IMR-90 (cell line): ENCODE measurements around the gene RALGPS2. TPM values are rescaled to one million over a fixed set of nuclear protein-coding genes. Genes with fewer than 3 reads are reported as not detected.
A peak's percentile ranks its signal among the peaks of the same experiment; 100 is the strongest.

ENCODE experiments used
- ATAC-seq: fragments of 200-7000 bp; cut with Tn5 transposase; 2 replicates; pipeline ENCODE4 v1.9.1; 2020; ENCODE audit warnings: low read depth, mild to moderate bottlenecking, moderate library complexity
- BruUV-seq: library from RNA; stranded (reverse); fragments of 400-500 nt; replicated peaks from 2 replicates; lab custom pipeline; 2021; lab: Mats Ljungman, UMichigan
- CTCF ChIA-PET: fragments of 300-600 bp; formaldehyde crosslinking; extraction: SDS; loops from one replicate; lab custom pipeline; 2021; ENCODE audit warnings: antibody characterized with exemption; lab: Yijun Ruan, JAX
- POLR2A ChIA-PET: fragments of 300-600 bp; sonication (Branson Sonifier 250); formaldehyde crosslinking; loops from one replicate; lab custom pipeline; 2022; ENCODE audit warnings: antibody characterized with exemption; ENCODE audit not compliant: unreplicated experiment; lab: Charles Lee
- DNase-seq: peaks from one replicate; pipeline ENCODE4 v3.0.0; 2013
- H2AFZ ChIP-seq: replicated peaks from 2 replicates; pipeline ENCODE3; 2013; ENCODE audit warnings: low read length, mild to moderate bottlenecking; ENCODE audit not compliant: poor library complexity
- H2AK5ac ChIP-seq: 2 replicates; pipeline ENCODE4 v1.6.1; 2013; ENCODE audit warnings: low read depth, low read length, inconsistent platforms
- H2AK9ac ChIP-seq: replicated peaks from 2 replicates; pipeline ENCODE3; 2013; ENCODE audit warnings: mild to moderate bottlenecking, low read depth, low read length, moderate library complexity; ENCODE audit not compliant: poor library complexity
- H2BK120ac ChIP-seq: 2 replicates; pipeline ENCODE4 v1.6.1; 2013; ENCODE audit warnings: low read depth, low read length, inconsistent platforms
- H2BK15ac ChIP-seq: 3 replicates; pipeline ENCODE4 v1.6.1; 2013; ENCODE audit warnings: low read depth, low read length, inconsistent platforms
- H2BK20ac ChIP-seq: 2 replicates; pipeline ENCODE4 v1.6.1; 2013; ENCODE audit warnings: low read depth, mild to moderate bottlenecking, inconsistent platforms, low read length, moderate library complexity
- H2BK5ac ChIP-seq: 2 replicates; pipeline ENCODE4 v1.6.1; 2013; ENCODE audit warnings: mild to moderate bottlenecking, low read depth, low read length, inconsistent platforms; ENCODE audit not compliant: poor library complexity, severe bottlenecking
- H3K14ac ChIP-seq: replicated peaks from 2 replicates; pipeline ENCODE4 v1.6.1; 2013; ENCODE audit warnings: low read depth, low read length, inconsistent platforms
- H3K18ac ChIP-seq: 2 replicates; pipeline ENCODE4 v1.6.1; 2013; ENCODE audit warnings: low read depth, low read length, control low read depth
- H3K23ac ChIP-seq: 2 replicates; pipeline ENCODE4 v1.6.1; 2013; ENCODE audit warnings: low read depth, low read length, inconsistent platforms
- H3K27ac ChIP-seq: 2 replicates; pipeline ENCODE4 v1.5.1; 2013; ENCODE audit warnings: mild to moderate bottlenecking, control low read depth, low read length; ENCODE audit not compliant: insufficient read depth
- H3K27me3 ChIP-seq: 2 replicates; pipeline ENCODE4 v1.6.1; 2013; ENCODE audit warnings: low read length; ENCODE audit not compliant: control insufficient read depth, insufficient read depth
- H3K36me3 ChIP-seq: 2 replicates; pipeline ENCODE4 v1.6.1; 2013; ENCODE audit warnings: low read length, mixed read lengths; ENCODE audit not compliant: control insufficient read depth, insufficient read depth
- H3K4ac ChIP-seq: 2 replicates; pipeline ENCODE4 v1.6.1; 2013; ENCODE audit warnings: low read depth, low read length, inconsistent platforms
- H3K4me1 ChIP-seq: 2 replicates; pipeline ENCODE4 v1.6.1; 2013; ENCODE audit warnings: low read length, mixed read lengths; ENCODE audit not compliant: control insufficient read depth, insufficient read depth
- H3K4me2 ChIP-seq: 2 replicates; pipeline ENCODE4 v1.6.1; 2013; ENCODE audit warnings: low read depth, mild to moderate bottlenecking, control low read depth, low read length, moderate library complexity
- H3K4me3 ChIP-seq: 2 replicates; pipeline ENCODE4 v1.5.1; 2013; ENCODE audit warnings: low read depth, mild to moderate bottlenecking, control low read depth, low read length, moderate library complexity; ENCODE audit not compliant: insufficient read depth
- H3K56ac ChIP-seq: 2 replicates; pipeline ENCODE4 v1.6.1; 2013; ENCODE audit warnings: low read length, inconsistent platforms; ENCODE audit not compliant: insufficient read depth; ENCODE audit errors: extremely low read depth
- H3K79me1 ChIP-seq, 2 experiments: 2 replicates each; pipeline ENCODE4 v1.6.1; 2013; ENCODE audit warnings: low read length in 2 of 2, inconsistent platforms in 1 of 2, low read depth in 1 of 2
- H3K9ac ChIP-seq: 2 replicates; pipeline ENCODE4 v1.6.1; 2013; ENCODE audit warnings: low read depth, low read length, control low read depth
- H3K9me1 ChIP-seq: 2 replicates; pipeline ENCODE4 v1.6.1; 2013; ENCODE audit warnings: low read length, inconsistent platforms; ENCODE audit not compliant: insufficient read depth
- H3K9me3 ChIP-seq: 2 replicates; pipeline ENCODE4 v1.6.1; 2013; ENCODE audit warnings: low read length; ENCODE audit not compliant: control insufficient read depth, insufficient read depth
- H4K20me1 ChIP-seq: 2 replicates; pipeline ENCODE4 v1.6.1; 2013; ENCODE audit warnings: low read length, inconsistent platforms; ENCODE audit not compliant: insufficient read depth
- H4K5ac ChIP-seq: 2 replicates; pipeline ENCODE4 v1.6.1; 2013; ENCODE audit warnings: mild to moderate bottlenecking, low read depth, low read length, control low read depth
- H4K8ac ChIP-seq, 2 experiments: 2 replicates each; pipeline ENCODE4 v1.6.1; 2013; ENCODE audit warnings: low read depth in 2 of 2, low read length in 2 of 2, control low read depth in 1 of 2, inconsistent platforms in 1 of 2
- H4K91ac ChIP-seq: 2 replicates; pipeline ENCODE4 v1.6.1; 2013; ENCODE audit warnings: low read depth, low read length, inconsistent platforms; ENCODE audit not compliant: insufficient read depth
- CEBPB ChIP-seq: IDR thresholded peaks from 2 replicates; pipeline ENCODE4 v1.6.1; 2012; ENCODE audit warnings: low read depth, low read length, improper control_type of control experiment
- CHD1 ChIP-seq: IDR thresholded peaks from 2 replicates; pipeline ENCODE4 v1.6.1; 2012; ENCODE audit warnings: low read depth, low read length, improper control_type of control experiment
- WGBS, 2 experiments: methylation state at CpG; one replicate each; pipeline versions ENCODE4 v1.1.5 to v1.1.7; 2013; ENCODE audit warnings: missing lambda C conversion rate in 2 of 2; ENCODE audit not compliant: insufficient read length in 1 of 2; ENCODE audit errors: extremely low coverage in 2 of 2; 5-methylcytosine and 5-hydroxymethylcytosine counted together
- dilution Hi-C: fragments of 300-500 bp; cut with HindIII; formaldehyde crosslinking; loops from one replicate; pipeline ENCODE4 v1.14.3; 2018; ENCODE audit warnings: low sequenced_read_pairs; ENCODE audit not compliant: unreplicated experiment
- in situ Hi-C: fragments of 300-500 bp; cut with MboI; formaldehyde crosslinking; loops from 3 replicates; pipeline ENCODE4 v1.14.3; 2019; ENCODE audit warnings: low sequenced_read_pairs, inconsistent platforms, mixed read lengths
- intact Hi-C: fragments of 100-400 bp; cut with micrococcal nuclease; formaldehyde crosslinking; loops from 2 replicates; pipeline ENCODE4 v1.10.0; 2022
- polyA plus RNA-seq, 3 experiments: library from polyadenylated mRNA; depleted of rRNA; stranded (reverse); fragments of >200 nt; gene quantifications; 2 replicates each; pipeline ENCODE4 v1.2.3, GENCODE V29; 2012; ENCODE audit warnings: low replicate concordance in 1 of 3
- total RNA-seq: library from RNA; depleted of rRNA; stranded (reverse); fragments of >200 nt; gene quantifications from 2 replicates; pipeline ENCODE4 v1.2.3, GENCODE V29; 2012

Gene RALGPS2
- total and polyA plus RNA-seq, 2 of the 4 experiments (the other 2 are of a cell fraction), result 13.8 to 148 TPM

DNA sequence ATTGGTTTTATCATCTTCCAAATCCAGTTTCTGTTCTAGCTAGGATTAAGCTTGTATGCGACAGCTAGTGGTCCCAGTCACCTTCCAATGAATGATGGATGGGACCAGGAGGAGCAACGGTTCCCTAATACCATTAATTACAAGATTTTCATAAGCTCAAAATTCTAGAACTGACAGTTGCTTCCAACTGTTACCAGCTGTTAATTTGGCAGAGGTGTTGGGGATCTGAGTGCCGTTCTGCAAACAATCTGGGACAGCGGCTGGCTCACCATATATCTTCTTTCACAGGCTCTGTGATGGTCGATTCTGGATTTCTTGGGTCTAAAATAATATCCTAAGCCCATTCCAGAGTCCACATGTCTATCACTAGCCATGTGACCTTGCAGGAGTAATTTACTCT, 34.5 kb upstream of the RALGPS2 start:
- no peaks in the 10 kb centered on the region for H3K9me1 ChIP-seq
- H3K9me3 ChIP-seq, result no peaks in the 10 kb centered on the region
- H3K27me3 ChIP-seq, result no peaks in the 10 kb centered on the region
- intact Hi-C loops, result no loop called here
- H2BK20ac ChIP-seq, result peak overlapping the region; percentile 63; the same call in 1 of the 2 replicates
- peak overlapping the region; percentile 76 for H2BK120ac ChIP-seq
- peak overlapping the region; percentile 37 to 68; a peak in 2 of 4 replicates for H4K8ac ChIP-seq
- no peaks in the 10 kb centered on the region for H4K20me1 ChIP-seq
- H2AFZ ChIP-seq, result no peak overlapping the region
- dilution Hi-C loops, result no loop called here
- no peaks in the 10 kb centered on the region for H3K36me3 ChIP-seq
- H3K56ac ChIP-seq, result no peak overlapping the region
- no CpG with 5 or more reads among the region's 5 CpGs for WGBS, 2 experiments
- H3K18ac ChIP-seq, result peak overlapping the region; percentile 91
- peak overlapping the region; percentile 15; the same call in 1 of the 2 replicates for H3K27ac ChIP-seq
- peak overlapping the region; percentile 35 for H4K91ac ChIP-seq
- H3K4ac ChIP-seq, result peak overlapping the region; percentile 27; the same call in 1 of the 2 replicates
- no peak for ATAC-seq
- H2AK9ac ChIP-seq, result no peak overlapping the region
- H3K9ac ChIP-seq, result no peak overlapping the region
- H2BK5ac ChIP-seq, result peak overlapping the region; percentile 18
- TF ChIP-seq CEBPB (no peak), CHD1 (no peak)
- no peak overlapping the region for H3K4me2 ChIP-seq
- ChIA-PET CTCF (interaction anchor here (2.0 kb wide), 1 partner anchor 147 kb away, joined by 6 read pairs; no protein-coding TSS in a partner anchor), POLR2A (no interaction called here)
- no peak overlapping the region for H3K4me3 ChIP-seq
- 0 out of 2 replicates have a peak overlapping the region, but pooled peaks have one; percentile 14 for H3K14ac ChIP-seq
- peaks cover 6% of the 10 kb centered on the region for H3K4me1 ChIP-seq
- no peak for DNase-seq
- H2AK5ac ChIP-seq, result peak overlapping the region; percentile 16; the same call in 1 of the 2 replicates
- no TSS peak for BruUV-seq
- peak overlapping the region; percentile 46; the same call in 2 of the 3 replicates for H2BK15ac ChIP-seq
- no peak overlapping the region for H3K23ac ChIP-seq
- in situ Hi-C loops, result no loop called here
- H4K5ac ChIP-seq, result peak overlapping the region; percentile 97
- no peaks in the 10 kb centered on the region for H3K79me1 ChIP-seq
